Mammary epithelial cell (primary cell): ENCODE data around the gene DPF3.

Experiments
- CTCF ChIP-seq, 2 donors: IDR thresholded peaks in 1 of 2; conservative IDR thresholded peaks in 1 of 2; 2 replicates each; pipeline ENCODE4 v1.5.1; 2011 to 2012; ENCODE audit warnings: inconsistent platforms in 2 of 2, low read length in 2 of 2, mild to moderate bottlenecking in 2 of 2, control low read depth in 1 of 2, low read depth in 1 of 2; ENCODE audit not compliant: insufficient read depth in 1 of 2; ENCODE audit errors: extremely low read depth in 1 of 2
- EZH2 ChIP-seq: IDR thresholded peaks from 2 replicates; pipeline ENCODE4 v1.6.1; 2012; ENCODE audit warnings: low read length, inconsistent platforms, borderline replicate concordance

DNA sequence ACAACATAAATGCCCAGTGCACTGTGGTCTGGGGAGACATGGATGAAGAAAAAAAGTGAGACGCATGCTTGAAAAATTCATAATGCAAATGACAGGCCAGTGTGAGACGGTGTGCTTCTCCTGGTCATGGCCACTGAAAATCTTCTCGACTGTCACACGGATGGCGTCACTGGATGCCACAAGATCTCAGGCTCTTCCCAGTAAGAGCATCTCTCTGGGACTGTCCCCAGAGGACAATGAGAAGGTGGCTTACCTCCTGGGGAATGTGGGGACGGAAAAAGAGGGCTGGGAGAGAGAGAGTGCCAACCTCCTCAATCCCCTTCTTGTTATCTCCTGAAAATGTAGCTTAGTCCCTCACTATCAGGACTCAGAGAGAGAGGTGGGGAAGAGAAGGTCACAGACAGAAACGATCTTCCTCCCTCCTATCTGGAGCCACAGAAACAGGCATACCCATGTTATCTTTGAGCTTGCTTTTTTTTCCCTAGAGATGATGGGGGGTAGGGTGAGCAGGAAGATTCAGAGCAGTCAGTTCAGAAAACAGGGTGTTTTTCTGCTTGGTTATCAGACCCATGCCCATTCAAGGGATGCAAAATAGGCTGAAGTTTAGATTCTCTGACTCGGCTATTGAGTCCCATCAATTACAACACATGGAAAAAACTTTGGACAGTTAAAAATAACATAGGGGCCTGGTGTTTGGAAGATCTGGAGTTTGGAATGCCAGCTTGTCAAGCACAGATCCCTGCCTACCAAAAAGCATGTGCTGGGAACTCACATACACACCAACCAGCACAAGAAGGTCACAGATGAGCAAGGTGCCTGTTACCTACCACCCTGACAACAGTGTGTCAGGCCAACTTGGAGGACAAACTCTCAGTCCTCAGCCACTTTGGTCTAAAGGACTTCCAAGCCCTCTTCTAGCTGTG, 24.2 kb downstream of the DPF3 start:
- no peak for TF ChIP-seq CTCF (conservative IDR thresholded peaks at IDR 0.05 in 1 of 2, IDR thresholded peaks at IDR 0.05 in 1 of 2; ENCODE audit: extremely low read depth in 1 of 2, insufficient read depth in 1 of 2, low read depth in 1 of 2, low read length in 2 of 2)
- no peak for TF ChIP-seq EZH2
